GM12878 (cell line): Measurements from ENCODE around the gene ELMOD3. TPM values are rescaled to one million over a fixed set of nuclear protein-coding genes. Genes with fewer than 3 reads are reported as not detected.

ENCODE experiments used
- ATAC-seq: fragments of 200-7000 bp; cut with Tn5 transposase; 3 replicates; pipeline ENCODE4 v1.9.1; 2020; ENCODE audit warnings: mild to moderate bottlenecking, moderate library complexity
- BruUV-seq: library from RNA; stranded (reverse); fragments of 400-500 nt; replicated peaks from 2 replicates; lab custom pipeline; 2021; lab: Mats Ljungman, UMichigan
- CTCF ChIA-PET: fragments of 300-600 bp; sonication (Branson Sonifier 250); formaldehyde crosslinking; extraction: SDS; loops from one replicate; lab custom pipeline; 2021; ENCODE audit warnings: inconsistent platforms; lab: Yijun Ruan, JAX
- POLR2A ChIA-PET: fragments of 350-600 bp; formaldehyde crosslinking; extraction: SDS; loops from one replicate; lab custom pipeline; 2021; ENCODE audit warnings: inconsistent platforms; lab: Charles Lee
- RAD21 ChIA-PET: fragments of 300-600 bp; sonication (Branson Sonifier 250); formaldehyde crosslinking; loops from one replicate; lab custom pipeline; 2023; ENCODE audit warnings: antibody characterized with exemption; ENCODE audit not compliant: unreplicated experiment; lab: Charles Lee
- SMC1A ChIA-PET: fragments of 300-600 bp; sonication (Branson Sonifier 250); formaldehyde crosslinking; loops from one replicate; lab custom pipeline; 2023; ENCODE audit not compliant: unreplicated experiment, uncharacterized antibody; lab: Charles Lee
- DNase-seq: peaks from one replicate; pipeline ENCODE4 v3.0.0-alpha.2; 2011; ENCODE audit warnings: low read depth, low spot score
- FAIRE-seq: peaks from 3 replicates; lab custom pipeline; 2011; peaks lifted over from hg19 to GRCh38; lab: Jason Lieb, UNC
- H2AFZ ChIP-seq: 2 replicates; pipeline ENCODE4 v1.6.0; 2011; ENCODE audit warnings: low read depth, low read length, control low read depth; ENCODE audit not compliant: control insufficient read depth
- H3K27ac ChIP-seq: 2 replicates; pipeline ENCODE4 v1.5.1; 2011; ENCODE audit warnings: control low read depth; ENCODE audit not compliant: control insufficient read depth, insufficient read depth
- H3K27me3 ChIP-seq, 2 experiments: replicated peaks in 1 of 2; 2 replicates each; pipeline versions ENCODE4 v1.6.0 to v1.6.1; 2011; ENCODE audit warnings: low read length in 1 of 2; ENCODE audit not compliant: control insufficient read depth in 2 of 2, insufficient read depth in 2 of 2
- H3K36me3 ChIP-seq, 2 experiments: 2 replicates each; pipeline ENCODE4 v1.5.1; 2011; ENCODE audit warnings: low read length in 1 of 2; ENCODE audit not compliant: control insufficient read depth in 2 of 2, insufficient read depth in 2 of 2
- H3K4me1 ChIP-seq: 2 replicates; pipeline ENCODE4 v1.6.1; 2011; ENCODE audit warnings: mild to moderate bottlenecking, low read length, moderate library complexity, mixed read lengths; ENCODE audit not compliant: control insufficient read depth, insufficient read depth
- H3K4me2 ChIP-seq: 2 replicates; pipeline ENCODE4 v1.6.0; 2011; ENCODE audit warnings: control low read depth; ENCODE audit not compliant: control insufficient read depth, insufficient read depth
- H3K4me3 ChIP-seq: fragments of 200-600 bp; sonication (generic); 2 replicates; pipeline ENCODE4 v1.5.1; 2016
- H3K79me2 ChIP-seq: 2 replicates; pipeline ENCODE4 v1.6.0; 2011; ENCODE audit warnings: low read length; ENCODE audit not compliant: control insufficient read depth, insufficient read depth
- H3K9ac ChIP-seq: 2 replicates; pipeline ENCODE4 v1.8.0; 2011; ENCODE audit warnings: low read length, control low read depth, mixed read lengths; ENCODE audit not compliant: control insufficient read depth, insufficient read depth
- H3K9me3 ChIP-seq: replicated peaks from 3 replicates; pipeline ENCODE4 v1.5.1; 2011; ENCODE audit warnings: mild to moderate bottlenecking, low read length; ENCODE audit not compliant: control insufficient read depth, insufficient read depth
- H4K20me1 ChIP-seq: 2 replicates; pipeline ENCODE4 v1.6.0; 2011; ENCODE audit not compliant: control insufficient read depth, insufficient read depth
- EED ChIP-seq: sonication (generic); IDR thresholded peaks from 2 replicates; pipeline ENCODE4 v1.6.1; 2016; ENCODE audit warnings: antibody characterized with exemption, low read depth
- EGR1 ChIP-seq, 2 experiments: IDR thresholded peaks; 1 replicate in 1 of 2; 2 replicates in 1 of 2; pipeline ENCODE4 v1.6.1; 2011 to 2012; ENCODE audit warnings: low read depth in 2 of 2, low read length in 2 of 2, borderline replicate concordance in 1 of 2, mild to moderate bottlenecking in 1 of 2, moderate library complexity in 1 of 2
- ELK1 ChIP-seq: IDR thresholded peaks from 2 replicates; pipeline ENCODE4 v1.6.1; 2012; ENCODE audit warnings: low read depth, low read length, improper control_type of control experiment
- EZH2 ChIP-seq: IDR thresholded peaks from 2 replicates; pipeline ENCODE4 v1.6.1; 2012; ENCODE audit warnings: low read depth, mild to moderate bottlenecking, control low read depth, inconsistent platforms, low read length, borderline replicate concordance; ENCODE audit not compliant: control insufficient read depth
- FOXM1 ChIP-seq: IDR thresholded peaks from 2 replicates; pipeline ENCODE4 v1.6.1; 2012; ENCODE audit warnings: low read depth, mild to moderate bottlenecking, inconsistent platforms, low read length, moderate library complexity
- JUNB ChIP-seq: IDR thresholded peaks from 2 replicates; pipeline ENCODE4 v1.6.1; 2016; ENCODE audit warnings: antibody characterized with exemption, mild to moderate bottlenecking
- POU2F2 ChIP-seq: IDR thresholded peaks from 3 replicates; pipeline ENCODE4 v1.6.1; 2011; ENCODE audit warnings: low read depth, mild to moderate bottlenecking, low read length, borderline replicate concordance
- RAD51 ChIP-seq: fragments of 450-650 bp; IDR thresholded peaks from 2 replicates; pipeline ENCODE4 v1.6.1; 2016; ENCODE audit warnings: moderate library complexity, mild to moderate bottlenecking, inconsistent platforms
- RCOR1 ChIP-seq: conservative IDR thresholded peaks from 2 replicates; pipeline ENCODE4 v1.6.1; 2012; ENCODE audit warnings: low read depth, low read length, improper control_type of control experiment
- SMARCA5 ChIP-seq: fragments of 450-650 bp; IDR thresholded peaks from 2 replicates; pipeline ENCODE4 v1.6.1; 2017; ENCODE audit warnings: mild to moderate bottlenecking
- USF1 ChIP-seq: IDR thresholded peaks from 2 replicates; pipeline ENCODE4 v1.6.1; 2011; ENCODE audit warnings: borderline replicate concordance, low read depth, mild to moderate bottlenecking, moderate library complexity, mixed read lengths, low read length; ENCODE audit not compliant: insufficient read depth; ENCODE audit errors: extremely low read length
- ZBTB33 ChIP-seq: fragments of 450-650 bp; IDR thresholded peaks from 2 replicates; pipeline ENCODE4 v1.6.1; 2017; ENCODE audit warnings: mild to moderate bottlenecking
- ZNF274 ChIP-seq: IDR thresholded peaks from one replicate; pipeline ENCODE4 v1.8.0; 2011; ENCODE audit not compliant: insufficient read length, insufficient read depth
- WGBS: methylation state at CpG from one replicate; pipeline ENCODE4 v1.1.6; 2016; ENCODE audit warnings: low lambda C conversion rate; ENCODE audit not compliant: insufficient replicate concordance, insufficient coverage; ENCODE audit errors: missing lambda C conversion rate; 5-methylcytosine and 5-hydroxymethylcytosine counted together
- in situ Hi-C: fragments of 300-500 bp; cut with MboI; formaldehyde crosslinking; loops from 9 replicates; pipeline ENCODE4 v1.14.3; 2018; ENCODE audit warnings: mixed read lengths
- intact Hi-C: fragments of 100-400 bp; cut with micrococcal nuclease; formaldehyde crosslinking; loops from one replicate; pipeline ENCODE4 v1.14.2; 2022; ENCODE audit not compliant: unreplicated experiment
- polyA plus RNA-seq, 11 experiments: library from polyadenylated mRNA; depleted of rRNA in 4 of 11; unstranded in 6 of 11; stranded (reverse) in 5 of 11; fragments of >200 nt; fragmentation: Nextera tagmentation in 4 of 11; fragmentation: Illumina TruSeq in 1 of 11; extraction: Ambion mirVana in 4 of 11; extraction: Trizol in 1 of 11; gene quantifications; 1 replicate in 1 of 11; 2 replicates in 10 of 11; pipeline versions ENCODE4 v1.2.1 to v1.2.3, GENCODE V29; 2011 to 2016; ENCODE audit warnings: inconsistent platforms in 2 of 11, missing spikeins in 2 of 11, low read depth in 1 of 11
- total RNA-seq, 4 experiments: library from RNA; depleted of rRNA in 3 of 4; stranded (reverse); fragments of >200 nt in 3 of 4; fragmentation: Illumina TruSeq in 1 of 4; extraction: Trizol in 1 of 4; gene quantifications; 2 replicates each; pipeline versions ENCODE4 v1.2.1 to v1.2.3, GENCODE V29; 2013 to 2021
- TF ChIP-seq, protein P1 (sequence below): fragments of 450-650 bp; formaldehyde crosslinking; IDR thresholded peaks from 2 replicates; pipeline ENCODE4 v1.4.0; 2022; ENCODE audit warnings: mild to moderate bottlenecking, moderate library complexity

Gene ELMOD3
- total and polyA plus RNA-seq, 10 of the 15 experiments (the other 5 are each of a cell fraction or from before 2014, with no cell fraction given): 1.2 to 19.1 (median 12.5) TPM

DNA sequence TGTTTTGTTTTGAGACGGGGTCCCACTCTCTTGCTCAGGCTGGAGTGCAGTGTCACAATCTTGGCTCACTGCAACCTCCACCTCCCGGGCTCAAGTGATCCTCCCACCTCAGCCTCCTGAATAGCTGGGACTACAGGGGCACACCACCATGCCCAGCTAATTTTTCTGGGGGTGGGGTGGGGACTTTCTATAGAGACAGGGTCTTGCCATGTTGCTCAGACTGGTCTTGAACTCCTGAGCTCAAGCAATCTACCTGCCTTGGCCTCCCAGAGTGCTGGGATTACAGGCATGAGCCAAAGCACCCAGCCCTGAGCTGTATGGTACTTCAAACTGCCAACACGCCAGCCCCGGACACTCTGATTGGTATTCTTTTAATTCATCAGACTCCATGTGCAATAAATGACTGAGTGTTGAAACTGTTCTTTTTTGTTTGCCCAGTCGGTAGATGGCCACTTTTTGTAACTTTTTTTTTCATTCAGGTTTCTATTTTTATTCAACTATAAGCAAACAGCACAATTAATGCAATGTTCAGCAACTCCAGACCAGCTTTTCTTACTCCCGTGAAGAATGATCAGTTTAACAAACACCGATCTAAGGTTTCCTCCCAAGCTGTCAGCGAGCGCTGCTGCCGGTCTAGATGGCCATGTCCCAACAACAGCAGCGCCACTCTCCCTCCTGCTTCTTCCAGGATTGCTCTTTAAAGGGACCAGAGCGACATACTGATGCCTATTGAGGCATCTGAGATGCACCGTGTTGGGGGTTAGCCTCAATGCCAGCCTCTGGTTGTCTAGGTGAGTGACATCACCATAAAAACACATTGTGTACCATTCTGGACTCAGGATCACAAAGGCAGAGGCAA lies 14.3 kb upstream of the ELMOD3 start:
- 75% methylated on average over 13 of the region's 13 CpGs for WGBS
- ChIA-PET POLR2A (interaction anchor here (1.3 kb wide), 1 partner anchor 13 kb away, joined by 6 read pairs; the partner anchor contains the start of gene TGOLN2), CTCF (interaction anchor here (0.8 to 1.4 kb wide), 2 partner anchors 42 to 73 kb away, joined by 3 read pairs; no protein-coding TSS in a partner anchor), SMC1A (no interaction called here), RAD21 (no interaction called here)
- H3K4me2 ChIP-seq: no peak overlapping the region
- intact Hi-C loops: no loop called here
- FAIRE-seq (peak; percentile 52), ATAC-seq (no peak), DNase-seq (no peak)
- H3K36me3 ChIP-seq: no peaks in the 10 kb centered on the region; a peak in 2 of 4 replicates
- in situ Hi-C loops: no loop called here
- no peak overlapping the region for H3K27ac ChIP-seq
- no peak overlapping the region for H3K9ac ChIP-seq
- H3K79me2 ChIP-seq: no peaks in the 10 kb centered on the region
- H3K27me3 ChIP-seq: no peaks in the 10 kb centered on the region; a peak in 1 of 4 replicates
- H3K4me3 ChIP-seq: no peak overlapping the region
- H2AFZ ChIP-seq: no peak overlapping the region
- H3K4me1 ChIP-seq: no peaks in the 10 kb centered on the region
- no TSS peak for BruUV-seq
- H3K9me3 ChIP-seq: no peaks in the 10 kb centered on the region
- no peaks in the 10 kb centered on the region for H4K20me1 ChIP-seq
- TF ChIP-seq ELK1 (no peak), RAD51 (no peak), EED (no peak), POU2F2 (no peak), ZNF274 (no peak), EGR1 (IDR thresholded peaks at IDR 0.05; ENCODE audit: borderline replicate concordance in 1 of 2, low read depth in 2 of 2, low read length in 2 of 2) (no peak), SMARCA5 (no peak), EZH2 (no peak), RCOR1 (no peak), ZBTB33 (no peak), JUNB (no peak), USF1 (no peak), FOXM1 (no peak)
- TF ChIP-seq, protein P1, sequence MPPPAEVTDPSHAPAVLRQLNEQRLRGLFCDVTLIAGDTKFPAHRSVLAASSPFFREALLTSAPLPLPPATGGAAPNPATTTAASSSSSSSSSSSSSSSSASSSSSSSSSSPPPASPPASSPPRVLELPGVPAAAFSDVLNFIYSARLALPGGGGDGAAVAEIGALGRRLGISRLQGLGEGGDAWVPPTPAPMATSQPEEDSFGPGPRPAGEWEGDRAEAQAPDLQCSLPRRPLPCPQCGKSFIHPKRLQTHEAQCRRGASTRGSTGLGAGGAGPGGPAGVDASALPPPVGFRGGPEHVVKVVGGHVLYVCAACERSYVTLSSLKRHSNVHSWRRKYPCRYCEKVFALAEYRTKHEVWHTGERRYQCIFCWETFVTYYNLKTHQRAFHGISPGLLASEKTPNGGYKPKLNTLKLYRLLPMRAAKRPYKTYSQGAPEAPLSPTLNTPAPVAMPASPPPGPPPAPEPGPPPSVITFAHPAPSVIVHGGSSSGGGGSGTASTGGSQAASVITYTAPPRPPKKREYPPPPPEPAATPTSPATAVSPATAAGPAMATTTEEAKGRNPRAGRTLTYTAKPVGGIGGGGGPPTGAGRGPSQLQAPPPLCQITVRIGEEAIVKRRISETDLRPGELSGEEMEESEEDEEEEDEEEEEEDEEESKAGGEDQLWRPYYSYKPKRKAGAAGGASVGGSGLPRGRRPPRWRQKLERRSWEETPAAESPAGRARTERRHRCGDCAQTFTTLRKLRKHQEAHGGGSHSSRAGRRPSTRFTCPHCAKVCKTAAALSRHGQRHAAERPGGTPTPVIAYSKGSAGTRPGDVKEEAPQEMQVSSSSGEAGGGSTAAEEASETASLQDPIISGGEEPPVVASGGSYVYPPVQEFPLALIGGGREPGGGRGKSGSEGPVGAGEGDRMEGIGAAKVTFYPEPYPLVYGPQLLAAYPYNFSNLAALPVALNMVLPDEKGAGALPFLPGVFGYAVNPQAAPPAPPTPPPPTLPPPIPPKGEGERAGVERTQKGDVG (CRISPR knock-in tag): no peak
